WTC11 (cell line): Measurements from ENCODE around the gene OSBPL7. TPM values are rescaled to one million over a fixed set of nuclear protein-coding genes. Genes with fewer than 3 reads are reported as not detected.
A peak's percentile ranks its signal among the peaks of the same experiment; 100 is the strongest.

ENCODE experiments used
- CBFB ChIP-seq: sonication (generic); formaldehyde crosslinking; IDR thresholded peaks from 2 replicates; pipeline ENCODE4 v1.8.1; 2022; ENCODE audit warnings: mild to moderate bottlenecking, low read depth, missing genetic modification reagents
- CREM ChIP-seq: sonication (generic); formaldehyde crosslinking; IDR thresholded peaks from 2 replicates; pipeline ENCODE4 v1.8.1; 2022; ENCODE audit warnings: mild to moderate bottlenecking, missing genetic modification reagents, moderate library complexity
- GABPB1 ChIP-seq: sonication (generic); formaldehyde crosslinking; IDR thresholded peaks from 2 replicates; pipeline ENCODE4 v1.8.1; 2023; ENCODE audit warnings: mild to moderate bottlenecking, missing genetic modification reagents
- GRHL2 ChIP-seq: fragments of 250-450 bp; sonication (Bioruptor Pico); IDR thresholded peaks from 2 replicates; pipeline ENCODE4 v1.8.0; 2022; ENCODE audit warnings: mild to moderate bottlenecking, moderate library complexity; ENCODE audit not compliant: insufficient replicate concordance, severe bottlenecking
- GTF2I ChIP-seq: fragments of 250-450 bp; sonication (Bioruptor Pico); conservative IDR thresholded peaks from 2 replicates; pipeline ENCODE4 v1.4.0; 2021; ENCODE audit warnings: mild to moderate bottlenecking
- HMGA2 ChIP-seq: fragments of 250-450 bp; sonication (Bioruptor Pico); IDR thresholded peaks from 2 replicates; pipeline ENCODE4 v1.4.0; 2021; ENCODE audit warnings: mild to moderate bottlenecking, moderate library complexity
- IRF2 ChIP-seq: sonication (generic); formaldehyde crosslinking; IDR thresholded peaks from 2 replicates; pipeline ENCODE4 v1.8.0; 2022; ENCODE audit warnings: low read depth, missing genetic modification reagents, borderline replicate concordance
- KAT7 ChIP-seq: sonication (generic); formaldehyde crosslinking; IDR thresholded peaks from 2 replicates; pipeline ENCODE4 v1.8.1; 2023; ENCODE audit warnings: missing genetic modification reagents, mild to moderate bottlenecking, borderline replicate concordance
- NFE2L1 ChIP-seq: sonication (generic); formaldehyde crosslinking; IDR thresholded peaks from 2 replicates; pipeline ENCODE4 v1.8.1; 2023; ENCODE audit warnings: missing genetic modification reagents
- NR1H2 ChIP-seq: sonication (generic); formaldehyde crosslinking; IDR thresholded peaks from 2 replicates; pipeline ENCODE4 v1.9.0; 2021; ENCODE audit warnings: mild to moderate bottlenecking, moderate library complexity, missing genetic modification reagents
- NR3C1 ChIP-seq: sonication (generic); formaldehyde crosslinking; conservative IDR thresholded peaks from 2 replicates; pipeline ENCODE4 v1.8.1; 2023; ENCODE audit warnings: low read depth, mild to moderate bottlenecking, missing genetic modification reagents
- RELA ChIP-seq: sonication (generic); formaldehyde crosslinking; IDR thresholded peaks from 2 replicates; pipeline ENCODE4 v1.8.1; 2022; ENCODE audit warnings: missing genetic modification reagents, mild to moderate bottlenecking, borderline replicate concordance
- SMAD3 ChIP-seq: sonication (generic); formaldehyde crosslinking; IDR thresholded peaks from 2 replicates; pipeline ENCODE4 v1.8.0; 2022; ENCODE audit warnings: missing genetic modification reagents, mild to moderate bottlenecking, borderline replicate concordance
- SOX15 ChIP-seq: fragments of 250-450 bp; sonication (Bioruptor Pico); IDR thresholded peaks from 2 replicates; pipeline ENCODE4 v1.9.0; 2021; ENCODE audit warnings: mild to moderate bottlenecking
- SP1 ChIP-seq: sonication (generic); formaldehyde crosslinking; conservative IDR thresholded peaks from 2 replicates; pipeline ENCODE4 v1.8.1; 2022; ENCODE audit warnings: missing genetic modification reagents
- TEAD1 ChIP-seq: sonication (generic); formaldehyde crosslinking; IDR thresholded peaks from 2 replicates; pipeline ENCODE4 v1.8.0; 2022; ENCODE audit warnings: mild to moderate bottlenecking, missing genetic modification reagents
- TEAD4 ChIP-seq: sonication (generic); formaldehyde crosslinking; IDR thresholded peaks from 2 replicates; pipeline ENCODE4 v1.8.0; 2022; ENCODE audit warnings: mild to moderate bottlenecking, missing genetic modification reagents
- ZNF121 ChIP-seq: sonication (generic); formaldehyde crosslinking; IDR thresholded peaks from 2 replicates; pipeline ENCODE4 v1.8.0; 2023; ENCODE audit warnings: missing genetic modification reagents
- ZNF138 ChIP-seq: sonication (generic); formaldehyde crosslinking; conservative IDR thresholded peaks from 2 replicates; pipeline ENCODE4 v1.8.1; 2022; ENCODE audit warnings: mild to moderate bottlenecking, moderate library complexity, missing genetic modification reagents
- ZNF671 ChIP-seq: fragments of 250-450 bp; sonication (Bioruptor Pico); IDR thresholded peaks from 2 replicates; pipeline ENCODE4 v1.8.0; 2021; ENCODE audit warnings: mild to moderate bottlenecking
- total RNA-seq: library from RNA; stranded (reverse); gene quantifications from 3 replicates; pipeline ENCODE4 v1.2.3, GENCODE V29; 2021
- TF ChIP-seq, protein P1 (sequence below): sonication (generic); formaldehyde crosslinking; IDR thresholded peaks from 2 replicates; pipeline ENCODE4 v1.8.1; 2022; ENCODE audit warnings: missing genetic modification reagents, borderline replicate concordance
- TF ChIP-seq, protein P2 (sequence below): sonication (generic); formaldehyde crosslinking; IDR thresholded peaks from 2 replicates; pipeline ENCODE4 v1.8.1; 2023; ENCODE audit warnings: mild to moderate bottlenecking, missing genetic modification reagents
- TF ChIP-seq, protein P3 (sequence below): sonication (generic); formaldehyde crosslinking; IDR thresholded peaks from 2 replicates; pipeline ENCODE4 v1.8.0; 2022; ENCODE audit warnings: mild to moderate bottlenecking, missing genetic modification reagents
- TF ChIP-seq, protein P4 (sequence below): fragments of 250-450 bp; sonication (Bioruptor Pico); IDR thresholded peaks from 2 replicates; pipeline ENCODE4 v1.8.0; 2021; ENCODE audit warnings: mild to moderate bottlenecking
- TF ChIP-seq, protein P5 (sequence below): sonication (generic); formaldehyde crosslinking; IDR thresholded peaks from 2 replicates; pipeline ENCODE4 v1.8.1; 2023; ENCODE audit warnings: mild to moderate bottlenecking, missing genetic modification reagents, moderate library complexity
- TF ChIP-seq, protein P6 (sequence below): fragments of 250-450 bp; sonication (Bioruptor Pico); IDR thresholded peaks from 2 replicates; pipeline ENCODE4 v2.1.2; 2022; ENCODE audit warnings: mild to moderate bottlenecking, moderate library complexity
- TF ChIP-seq, protein P7 (sequence below): sonication (generic); formaldehyde crosslinking; IDR thresholded peaks from 2 replicates; pipeline ENCODE4 v1.8.1; 2022; ENCODE audit warnings: mild to moderate bottlenecking, moderate library complexity, missing genetic modification reagents
- TF ChIP-seq, protein P8 (sequence below): sonication (generic); formaldehyde crosslinking; IDR thresholded peaks from 2 replicates; pipeline ENCODE4 v1.8.1; 2022; ENCODE audit warnings: mild to moderate bottlenecking, missing genetic modification reagents, moderate library complexity, borderline replicate concordance

OSBPL7 gene
- total RNA-seq, 1 experiment from 2014 or later = 13.5 TPM

DNA sequence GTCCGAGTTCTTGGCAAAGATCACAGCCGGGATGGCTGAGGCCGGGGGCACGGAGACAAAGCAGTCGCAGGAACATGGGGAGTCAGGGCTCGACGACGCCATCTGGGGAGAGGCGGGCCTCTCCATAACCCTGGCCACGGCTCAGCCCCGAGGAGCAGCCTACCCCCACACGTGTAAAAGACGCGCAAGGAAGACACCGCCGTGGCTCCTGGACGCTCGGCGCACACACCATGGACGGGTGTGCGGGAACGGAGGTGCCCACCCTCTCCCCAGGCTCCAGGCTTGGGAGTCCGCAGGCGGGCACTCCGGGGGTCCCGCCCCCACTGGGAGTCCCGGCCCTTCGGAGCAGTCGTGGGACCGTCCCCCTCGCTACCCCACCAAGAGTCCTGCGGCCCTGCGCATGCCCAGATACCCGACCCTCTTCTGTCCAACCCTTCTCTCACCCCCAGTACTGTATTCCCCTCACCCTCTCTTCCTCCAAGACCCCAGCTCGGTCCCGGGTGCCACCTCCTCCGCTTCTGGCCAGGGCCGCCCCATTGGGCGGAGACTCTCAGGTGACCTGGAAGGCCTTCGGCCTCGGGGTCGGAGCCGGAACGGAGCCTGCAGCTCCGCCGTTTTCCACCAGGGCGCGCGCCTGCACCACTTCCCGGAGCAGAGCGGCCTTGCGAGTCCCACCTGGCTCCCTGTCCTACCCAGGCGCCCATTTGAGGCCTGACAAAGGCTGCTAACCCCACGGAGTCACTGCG lies 19.3 kb upstream of the OSBPL7 start, which contains the start of gene SCRN2 (continued):
- TF ChIP-seq TEAD1 (0 out of 2 replicates have a peak, but pooled peaks have one; percentile 54), GABPB1 (CRISPR knock-in tag) (peak; percentile 58), NR3C1 (CRISPR knock-in tag) (no peak), ZNF671 (CRISPR knock-in tag) (no peak), CREM (no peak), NR1H2 (CRISPR knock-in tag) (no peak), SP1 (CRISPR knock-in tag) (peak; percentile 71; the same call in 1 of the 2 replicates), CBFB (CRISPR knock-in tag) (no peak), ZNF138 (CRISPR knock-in tag) (no peak), KAT7 (no peak), GRHL2 (no peak), IRF2 (CRISPR knock-in tag) (no peak), SOX15 (CRISPR knock-in tag) (no peak), NFE2L1 (CRISPR knock-in tag) (no peak), GTF2I (CRISPR knock-in tag) (no peak), TEAD4 (no peak), ZNF121 (CRISPR knock-in tag) (no peak), RELA (CRISPR knock-in tag) (no peak), SMAD3 (CRISPR knock-in tag) (no peak), HMGA2 (CRISPR knock-in tag) (no peak)
- TF ChIP-seq, protein P1, sequence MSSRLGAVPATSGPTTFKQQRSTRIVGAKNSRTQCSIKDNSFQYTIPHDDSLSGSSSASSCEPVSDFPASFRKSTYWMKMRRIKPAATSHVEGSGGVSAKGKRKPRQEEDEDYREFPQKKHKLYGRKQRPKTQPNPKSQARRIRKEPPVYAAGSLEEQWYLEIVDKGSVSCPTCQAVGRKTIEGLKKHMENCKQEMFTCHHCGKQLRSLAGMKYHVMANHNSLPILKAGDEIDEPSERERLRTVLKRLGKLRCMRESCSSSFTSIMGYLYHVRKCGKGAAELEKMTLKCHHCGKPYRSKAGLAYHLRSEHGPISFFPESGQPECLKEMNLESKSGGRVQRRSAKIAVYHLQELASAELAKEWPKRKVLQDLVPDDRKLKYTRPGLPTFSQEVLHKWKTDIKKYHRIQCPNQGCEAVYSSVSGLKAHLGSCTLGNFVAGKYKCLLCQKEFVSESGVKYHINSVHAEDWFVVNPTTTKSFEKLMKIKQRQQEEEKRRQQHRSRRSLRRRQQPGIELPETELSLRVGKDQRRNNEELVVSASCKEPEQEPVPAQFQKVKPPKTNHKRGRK (CRISPR knock-in tag) = no peak
- TF ChIP-seq, protein P2, sequence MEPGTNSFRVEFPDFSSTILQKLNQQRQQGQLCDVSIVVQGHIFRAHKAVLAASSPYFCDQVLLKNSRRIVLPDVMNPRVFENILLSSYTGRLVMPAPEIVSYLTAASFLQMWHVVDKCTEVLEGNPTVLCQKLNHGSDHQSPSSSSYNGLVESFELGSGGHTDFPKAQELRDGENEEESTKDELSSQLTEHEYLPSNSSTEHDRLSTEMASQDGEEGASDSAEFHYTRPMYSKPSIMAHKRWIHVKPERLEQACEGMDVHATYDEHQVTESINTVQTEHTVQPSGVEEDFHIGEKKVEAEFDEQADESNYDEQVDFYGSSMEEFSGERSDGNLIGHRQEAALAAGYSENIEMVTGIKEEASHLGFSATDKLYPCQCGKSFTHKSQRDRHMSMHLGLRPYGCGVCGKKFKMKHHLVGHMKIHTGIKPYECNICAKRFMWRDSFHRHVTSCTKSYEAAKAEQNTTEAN (CRISPR knock-in tag) = no peak; the same call in 1 of the 2 replicates
- TF ChIP-seq, protein P3, sequence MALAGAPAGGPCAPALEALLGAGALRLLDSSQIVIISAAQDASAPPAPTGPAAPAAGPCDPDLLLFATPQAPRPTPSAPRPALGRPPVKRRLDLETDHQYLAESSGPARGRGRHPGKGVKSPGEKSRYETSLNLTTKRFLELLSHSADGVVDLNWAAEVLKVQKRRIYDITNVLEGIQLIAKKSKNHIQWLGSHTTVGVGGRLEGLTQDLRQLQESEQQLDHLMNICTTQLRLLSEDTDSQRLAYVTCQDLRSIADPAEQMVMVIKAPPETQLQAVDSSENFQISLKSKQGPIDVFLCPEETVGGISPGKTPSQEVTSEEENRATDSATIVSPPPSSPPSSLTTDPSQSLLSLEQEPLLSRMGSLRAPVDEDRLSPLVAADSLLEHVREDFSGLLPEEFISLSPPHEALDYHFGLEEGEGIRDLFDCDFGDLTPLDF (CRISPR knock-in tag) = no peak
- TF ChIP-seq, protein P4, sequence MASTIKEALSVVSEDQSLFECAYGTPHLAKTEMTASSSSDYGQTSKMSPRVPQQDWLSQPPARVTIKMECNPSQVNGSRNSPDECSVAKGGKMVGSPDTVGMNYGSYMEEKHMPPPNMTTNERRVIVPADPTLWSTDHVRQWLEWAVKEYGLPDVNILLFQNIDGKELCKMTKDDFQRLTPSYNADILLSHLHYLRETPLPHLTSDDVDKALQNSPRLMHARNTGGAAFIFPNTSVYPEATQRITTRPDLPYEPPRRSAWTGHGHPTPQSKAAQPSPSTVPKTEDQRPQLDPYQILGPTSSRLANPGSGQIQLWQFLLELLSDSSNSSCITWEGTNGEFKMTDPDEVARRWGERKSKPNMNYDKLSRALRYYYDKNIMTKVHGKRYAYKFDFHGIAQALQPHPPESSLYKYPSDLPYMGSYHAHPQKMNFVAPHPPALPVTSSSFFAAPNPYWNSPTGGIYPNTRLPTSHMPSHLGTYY (CRISPR knock-in tag) = no peak
- TF ChIP-seq, protein P5, sequence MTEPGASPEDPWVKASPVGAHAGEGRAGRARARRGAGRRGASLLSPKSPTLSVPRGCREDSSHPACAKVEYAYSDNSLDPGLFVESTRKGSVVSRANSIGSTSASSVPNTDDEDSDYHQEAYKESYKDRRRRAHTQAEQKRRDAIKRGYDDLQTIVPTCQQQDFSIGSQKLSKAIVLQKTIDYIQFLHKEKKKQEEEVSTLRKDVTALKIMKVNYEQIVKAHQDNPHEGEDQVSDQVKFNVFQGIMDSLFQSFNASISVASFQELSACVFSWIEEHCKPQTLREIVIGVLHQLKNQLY (CRISPR knock-in tag) = no peak
- TF ChIP-seq, protein P6, sequence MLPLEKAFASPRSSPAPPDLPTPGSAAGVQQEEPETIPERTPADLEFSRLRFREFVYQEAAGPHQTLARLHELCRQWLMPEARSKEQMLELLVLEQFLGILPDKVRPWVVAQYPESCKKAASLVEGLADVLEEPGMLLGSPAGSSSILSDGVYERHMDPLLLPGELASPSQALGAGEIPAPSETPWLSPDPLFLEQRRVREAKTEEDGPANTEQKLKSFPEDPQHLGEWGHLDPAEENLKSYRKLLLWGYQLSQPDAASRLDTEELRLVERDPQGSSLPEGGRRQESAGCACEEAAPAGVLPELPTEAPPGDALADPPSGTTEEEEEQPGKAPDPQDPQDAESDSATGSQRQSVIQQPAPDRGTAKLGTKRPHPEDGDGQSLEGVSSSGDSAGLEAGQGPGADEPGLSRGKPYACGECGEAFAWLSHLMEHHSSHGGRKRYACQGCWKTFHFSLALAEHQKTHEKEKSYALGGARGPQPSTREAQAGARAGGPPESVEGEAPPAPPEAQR (CRISPR knock-in tag) = no peak
- TF ChIP-seq, protein P7, sequence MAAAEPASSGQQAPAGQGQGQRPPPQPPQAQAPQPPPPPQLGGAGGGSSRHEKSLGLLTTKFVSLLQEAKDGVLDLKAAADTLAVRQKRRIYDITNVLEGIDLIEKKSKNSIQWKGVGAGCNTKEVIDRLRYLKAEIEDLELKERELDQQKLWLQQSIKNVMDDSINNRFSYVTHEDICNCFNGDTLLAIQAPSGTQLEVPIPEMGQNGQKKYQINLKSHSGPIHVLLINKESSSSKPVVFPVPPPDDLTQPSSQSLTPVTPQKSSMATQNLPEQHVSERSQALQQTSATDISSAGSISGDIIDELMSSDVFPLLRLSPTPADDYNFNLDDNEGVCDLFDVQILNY (CRISPR knock-in tag) = no peak
- TF ChIP-seq, protein P8, sequence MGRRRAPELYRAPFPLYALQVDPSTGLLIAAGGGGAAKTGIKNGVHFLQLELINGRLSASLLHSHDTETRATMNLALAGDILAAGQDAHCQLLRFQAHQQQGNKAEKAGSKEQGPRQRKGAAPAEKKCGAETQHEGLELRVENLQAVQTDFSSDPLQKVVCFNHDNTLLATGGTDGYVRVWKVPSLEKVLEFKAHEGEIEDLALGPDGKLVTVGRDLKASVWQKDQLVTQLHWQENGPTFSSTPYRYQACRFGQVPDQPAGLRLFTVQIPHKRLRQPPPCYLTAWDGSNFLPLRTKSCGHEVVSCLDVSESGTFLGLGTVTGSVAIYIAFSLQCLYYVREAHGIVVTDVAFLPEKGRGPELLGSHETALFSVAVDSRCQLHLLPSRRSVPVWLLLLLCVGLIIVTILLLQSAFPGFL (CRISPR knock-in tag) = no peak
